ENCODE data around the gene TMCO4. TPM values are rescaled to one million over a fixed set of nuclear protein-coding genes. Genes with fewer than 3 reads are reported as not detected.

The TMCO4 gene
- total RNA-seq, 2 donors from 2014 or later: 9.0 to 10.1 TPM

DNA sequence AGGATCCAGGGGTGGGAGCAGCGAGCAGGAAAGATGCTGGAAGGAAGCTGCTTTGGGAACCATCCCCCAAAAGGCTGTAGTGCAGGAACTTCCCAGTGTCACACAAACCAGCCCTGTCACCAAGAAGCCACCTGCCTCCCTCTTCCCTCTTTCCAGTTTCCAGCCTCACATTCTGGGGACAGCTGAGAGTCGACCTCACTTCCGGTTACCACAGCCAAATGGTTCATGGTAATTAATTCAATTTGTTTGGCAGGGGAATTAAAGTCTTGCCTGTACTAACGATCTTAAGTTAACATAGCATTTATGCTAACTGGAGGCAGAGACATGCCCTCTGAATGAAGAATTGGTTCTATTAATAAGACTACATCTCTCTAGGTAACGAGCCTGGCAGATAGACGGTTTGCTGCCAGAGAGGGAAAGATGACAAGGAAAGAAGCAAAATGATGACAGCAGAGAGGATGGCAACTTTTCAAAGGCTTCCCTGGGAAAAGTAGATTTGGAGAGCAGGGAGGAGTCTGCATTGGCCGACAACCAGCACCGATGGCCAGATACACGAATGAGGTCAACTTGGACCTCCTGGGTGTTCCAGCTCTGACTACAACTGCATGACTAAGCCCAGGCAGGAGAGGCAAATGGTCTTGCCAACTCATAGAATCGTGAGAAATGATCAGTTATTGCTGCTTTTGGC, 64.1 kb downstream of the TMCO4 start:
- peak; percentile 79 to 96 for ATAC-seq
- intact Hi-C loops (cut with DNase I): no loop called here
- DNase-seq: peak; percentile 66

GRCh38 chr1:19734472-19734999, 65.2 kb downstream of the TMCO4 start:
- DNase-seq (no peak), ATAC-seq (peak in 1 of 2 donors; percentile 16)
- intact Hi-C loops (cut with DNase I): no loop called here

- no peak for DNase-seq
- intact Hi-C loops (cut with DNase I): no loop called here
- ATAC-seq: no peak
Measured at GRCh38 chr1:19734056-19734455, 65.7 kb downstream of the TMCO4 start.

- DNase-seq (no peak), ATAC-seq (no peak)
- intact Hi-C loops (cut with DNase I): no loop called here
Measured at GRCh38 chr1:19733615-19734014, 66.1 kb downstream of the TMCO4 start.

DNA sequence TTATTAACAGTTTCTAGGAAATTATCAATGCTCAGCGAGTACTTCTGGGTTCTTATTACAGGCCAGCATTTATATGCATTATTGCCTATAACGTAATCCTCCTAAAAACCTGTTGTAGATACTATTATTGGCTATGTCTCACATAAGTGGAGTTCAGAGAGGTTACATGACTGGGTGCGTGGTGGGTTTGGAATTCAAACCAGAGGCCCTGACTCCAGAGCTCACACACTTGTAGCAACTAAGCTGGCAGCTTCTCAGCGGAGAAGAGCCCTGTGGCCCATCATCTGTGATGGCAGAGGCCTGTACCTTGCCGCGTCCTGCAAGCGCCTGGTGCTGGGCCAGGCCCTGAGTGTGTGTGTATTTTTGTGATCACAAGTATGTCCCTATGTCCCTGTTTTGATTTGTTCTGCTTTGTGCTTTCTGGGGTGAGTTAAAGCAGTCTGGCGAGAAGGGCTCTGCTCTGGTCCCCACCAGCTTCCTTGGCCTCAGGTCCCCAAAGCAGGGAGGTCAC, 68.3 kb downstream of the TMCO4 start:
- DNase-seq (no peak), ATAC-seq (no peak)
- intact Hi-C loops (cut with DNase I): no loop called here

DNA sequence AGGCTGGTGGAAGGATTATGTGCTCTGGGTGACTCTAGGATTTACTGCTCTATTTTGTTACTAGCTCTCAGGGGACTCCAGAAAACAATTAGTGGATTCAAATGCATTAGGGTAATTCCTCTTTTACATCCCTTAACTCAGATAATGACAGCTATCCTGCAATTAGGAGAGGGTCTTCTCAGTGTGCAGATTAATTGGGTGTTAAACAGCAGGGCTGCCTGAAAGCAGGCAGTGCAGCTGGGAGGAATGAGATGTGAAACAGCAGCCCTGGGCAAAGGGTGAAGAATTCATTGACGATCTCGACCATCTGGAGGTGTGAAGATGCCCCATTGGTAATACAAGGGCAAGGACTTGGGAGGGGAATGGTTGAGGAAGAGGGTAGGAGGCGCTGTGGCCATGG, 68.9 kb downstream of the TMCO4 start:
- intact Hi-C loops (cut with DNase I): no loop called here
- ATAC-seq (no peak), DNase-seq (no peak)

DNA sequence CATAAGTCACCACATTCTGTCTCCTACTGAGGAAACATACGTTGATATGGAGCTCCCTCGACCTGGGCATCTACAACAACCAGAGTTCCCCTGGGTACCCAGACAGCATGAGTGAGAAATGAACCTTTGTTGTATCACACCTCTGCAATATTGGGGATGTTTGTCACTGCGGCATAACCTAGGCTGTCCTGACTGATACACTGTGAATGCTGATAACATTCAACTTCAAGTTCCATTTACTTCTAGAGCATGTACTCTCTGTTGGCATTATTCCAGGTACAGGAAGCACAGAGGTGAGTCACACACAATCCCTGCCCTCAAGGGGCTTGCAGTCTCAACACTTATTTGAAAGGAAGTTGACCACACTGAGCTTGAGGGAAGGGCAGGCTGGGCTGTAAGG, 69.5 kb downstream of the TMCO4 start:
- ATAC-seq: no peak
- DNase-seq: no peak
- intact Hi-C loops (cut with DNase I): no loop called here

DNA sequence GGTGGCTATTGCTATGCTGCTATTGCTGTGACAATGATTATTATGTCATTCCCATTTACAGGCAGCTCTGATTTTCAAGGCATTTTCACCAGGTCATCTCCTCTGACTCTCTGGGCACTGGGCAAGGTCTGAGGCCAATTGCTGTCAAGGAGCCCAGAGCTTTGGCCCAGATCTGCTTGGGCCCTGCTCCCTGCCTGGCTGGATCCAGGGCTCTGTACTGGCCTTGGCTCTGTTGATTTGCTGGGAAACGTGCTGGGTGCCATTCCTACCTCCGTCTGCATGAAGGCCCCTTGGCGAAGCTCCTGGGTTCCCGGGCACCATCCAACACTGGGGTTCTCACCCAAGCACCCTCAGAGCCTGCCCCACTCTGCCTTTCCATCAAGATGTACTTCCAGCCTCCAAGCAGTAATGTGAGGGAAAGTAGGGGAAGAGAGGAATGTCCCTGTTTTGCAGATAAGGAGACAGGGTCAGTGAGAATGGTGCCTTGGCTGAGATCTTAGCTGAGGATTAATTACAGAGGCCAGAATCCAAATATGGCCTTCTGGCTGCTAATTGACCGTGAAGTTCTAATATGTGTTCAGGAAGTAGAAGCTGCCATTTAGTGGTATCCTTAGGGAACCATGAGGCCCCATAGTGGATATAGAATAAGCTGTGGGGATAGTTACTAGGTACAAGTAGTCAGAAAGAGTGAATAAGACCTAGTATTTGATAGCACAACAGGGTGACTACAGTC, 71.1 kb downstream of the TMCO4 start:
- no peak for DNase-seq
- intact Hi-C loops (cut with DNase I): no loop called here
- peak in 1 of 2 donors; percentile 72 for ATAC-seq

DNA sequence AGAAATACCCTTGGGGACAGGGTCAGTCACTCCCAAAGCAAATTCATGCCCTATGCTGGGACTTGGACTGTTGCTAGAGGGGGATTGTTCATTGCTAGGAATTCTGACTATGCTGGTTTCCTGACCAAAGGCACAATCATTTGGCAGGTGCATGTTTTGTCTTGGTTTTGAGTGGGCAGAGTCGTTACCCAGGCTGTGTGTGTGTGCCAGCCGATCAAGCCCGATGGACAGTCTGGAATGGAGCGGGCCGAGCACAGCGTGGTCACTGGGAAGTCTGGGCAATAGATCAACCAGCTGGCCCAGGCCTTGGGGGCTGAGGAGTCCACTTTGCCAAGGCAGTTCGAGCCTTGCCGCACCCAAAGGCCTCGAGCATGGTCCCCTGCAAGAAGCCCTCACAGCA, 74.1 kb downstream of the TMCO4 start:
- intact Hi-C loops (cut with DNase I): no loop called here
- no peak for DNase-seq
- no peak for ATAC-seq

GRCh38 chr1:19723874-19724273, 75.8 kb downstream of the TMCO4 start:
- no peak for DNase-seq
- no peak for ATAC-seq
- intact Hi-C loops (cut with DNase I): no loop called here

DNA sequence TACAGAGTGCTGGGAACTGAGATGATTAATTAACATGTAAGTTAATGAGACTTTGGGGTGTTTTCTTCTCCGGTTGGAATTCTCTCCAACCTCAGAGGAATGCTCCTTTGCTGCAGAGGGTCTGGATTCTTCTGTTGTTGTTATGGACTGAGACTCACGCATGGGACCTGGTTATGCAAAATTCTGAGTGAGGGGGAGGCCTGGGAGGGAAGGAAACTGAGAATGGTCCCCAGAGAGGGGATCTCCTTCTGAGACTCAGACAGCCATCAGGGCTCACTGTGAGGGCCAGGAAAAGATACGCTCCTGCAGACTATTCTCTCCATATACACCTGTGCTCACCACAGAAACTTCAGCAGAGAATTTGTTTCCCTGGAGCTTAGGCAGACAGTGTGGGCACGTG, 78.7 kb downstream of the TMCO4 start:
- DNase-seq (no peak), ATAC-seq (no peak)
- intact Hi-C loops (cut with DNase I): no loop called here

- DNase-seq (no peak), ATAC-seq (no peak)
- intact Hi-C loops (cut with DNase I): no loop called here
Measured at GRCh38 chr1:19720174-19720573, 79.5 kb downstream of the TMCO4 start.

- intact Hi-C loops (cut with DNase I): loop anchor here in 1 of 2 donors (10.0 kb wide), 1 partner anchor 97 kb away; the partner anchor contains the start of gene RNF186
- DNase-seq: no peak
- ATAC-seq: no peak
Measured at GRCh38 chr1:19717467-19717866, 82.2 kb downstream of the TMCO4 start.

- intact Hi-C loops (cut with DNase I): loop anchor here in 1 of 2 donors (10.0 kb wide), 1 partner anchor 99 kb away; the partner anchor contains the start of gene RNF186
- peak; percentile 95 to 97 for ATAC-seq
- peak; percentile 90 for DNase-seq
Measured at GRCh38 chr1:19715334-19716203, 84.1 kb downstream of the TMCO4 start.

DNA sequence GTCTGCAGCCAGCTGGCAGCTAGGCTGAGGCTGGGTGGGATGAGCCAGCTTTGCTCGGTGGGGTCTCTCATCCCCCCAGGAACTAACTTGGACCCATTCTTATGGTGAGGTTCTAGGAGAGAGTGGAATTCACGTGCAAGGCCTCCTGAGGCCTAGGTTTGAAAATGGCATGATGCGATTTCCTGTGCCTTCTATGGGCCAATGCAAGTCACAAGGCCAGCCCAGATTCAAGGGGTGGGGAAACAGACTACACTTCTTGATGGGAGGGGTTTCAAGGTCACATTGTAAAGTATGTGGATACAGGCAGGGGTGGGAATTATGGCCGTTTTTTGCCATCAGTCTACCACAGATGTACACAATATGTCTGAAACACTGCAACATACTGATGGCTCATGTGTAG, 86.8 kb downstream of the TMCO4 start:
- intact Hi-C loops (cut with DNase I): loop anchor here in 1 of 2 donors (10.0 kb wide), 1 partner anchor 102 kb away; the partner anchor contains the start of gene RNF186
- no peak for DNase-seq
- no peak for ATAC-seq

GRCh38 chr1:19710825-19711611, 88.7 kb downstream of the TMCO4 start:
- intact Hi-C loops (cut with DNase I): loop anchor here in 1 of 2 donors (10.0 kb wide), 1 partner anchor 104 kb away; the partner anchor contains the start of gene RNF186
- ATAC-seq: no peak

GRCh38 chr1:19709260-19709793, 90.4 kb downstream of the TMCO4 start:
- intact Hi-C loops (cut with DNase I): no loop called here
- no peak for ATAC-seq

More at GRCh38 chr1:19710825-19711611, 88.7 kb downstream of the TMCO4 start:
- DNase-seq: no peak

GRCh38 chr1:19708567-19709110, 91.1 kb downstream of the TMCO4 start:
- intact Hi-C loops (cut with DNase I): no loop called here
- ATAC-seq (no peak), DNase-seq (no peak)

More at GRCh38 chr1:19709260-19709793, 90.4 kb downstream of the TMCO4 start:
- DNase-seq: no peak
